Testis (tissue), 3 donors: ENCODE results near the gene LTBP1. TPM values are rescaled to one million over a fixed set of nuclear protein-coding genes. Genes with fewer than 3 reads are reported as not detected.

Source experiments
- DNase-seq: peaks from one replicate; pipeline ENCODE4 v3.0.0-alpha.2; 2019
- H3K27ac ChIP-seq, 2 donors: fragments of 200-600 bp; sonication (generic); one replicate each; pipeline ENCODE4 v1.5.1; 2019
- H3K27me3 ChIP-seq: fragments of 200-600 bp; sonication (generic); one replicate; pipeline ENCODE4 v1.5.1; 2019
- H3K36me3 ChIP-seq: fragments of 200-600 bp; sonication (generic); one replicate; pipeline ENCODE4 v1.5.1; 2017; ENCODE audit warnings: low read depth; ENCODE audit errors: missing control alignments
- H3K4me1 ChIP-seq: fragments of 200-600 bp; sonication (generic); one replicate; pipeline ENCODE4 v1.5.1; 2019
- H3K4me3 ChIP-seq, 2 donors: fragments of 200-600 bp; sonication (generic); one replicate each; pipeline ENCODE4 v1.5.1; 2017 to 2019
- H3K9me3 ChIP-seq: fragments of 200-600 bp; sonication (generic); one replicate; pipeline ENCODE4 v1.5.1; 2017
- CTCF ChIP-seq, 3 experiments: fragments of 450-650 bp in 2 of 3; fragments of 200-600 bp in 1 of 3; sonication (generic) in 1 of 3; IDR thresholded peaks; one replicate each; pipeline ENCODE4 v1.5.1; 2016 to 2019; ENCODE audit warnings: antibody characterized with exemption in 3 of 3, mild to moderate bottlenecking in 2 of 3, moderate library complexity in 1 of 3
- POLR2A ChIP-seq: fragments of 450-650 bp; IDR thresholded peaks from one replicate; pipeline ENCODE4 v1.6.1; 2017; ENCODE audit warnings: antibody characterized with exemption, mild to moderate bottlenecking, moderate library complexity
- WGBS, 2 donors: methylation state at CpG; one replicate each; pipeline ENCODE4 v1.1.5; 2018; 5-methylcytosine and 5-hydroxymethylcytosine counted together
- intact Hi-C: fragments of 100-400 bp; cut with DNase I; formaldehyde crosslinking; loops from one replicate; pipeline ENCODE4 v1.15.1; 2023; ENCODE audit warnings: low total_unique reads
- polyA plus RNA-seq: library from polyadenylated mRNA; stranded (reverse); fragments of 350-450 nt; fragmentation: Illumina TruSeq; extraction: RNeasy Lipid Tissue Mini Kit (QIAGEN cat#74804); gene quantifications from one replicate; pipeline ENCODE4 v1.2.3, GENCODE V29; 2014; ENCODE audit warnings: low read depth, low replicate concordance; ENCODE audit not compliant: insufficient read depth
- total RNA-seq, 2 donors: library from RNA; depleted of rRNA; stranded (reverse); fragments of >200 nt; gene quantifications; one replicate each; pipeline ENCODE4 v1.2.3, GENCODE V29; 2016

The LTBP1 gene
- total and polyA plus RNA-seq, 3 donors from 2014 or later: 39.6 to 51.5 (median 44.0) TPM

GRCh38 chr2:33342705-33343104 is 396.0 kb downstream of the LTBP1 start:
- 57 to 73% methylated on average over 4 of the region's 4 CpGs for WGBS, 2 donors
- no peaks in the 10 kb centered on the region for H3K36me3 ChIP-seq
- DNase-seq: no peak
- no peaks in the 10 kb centered on the region for H3K27me3 ChIP-seq
- TF ChIP-seq POLR2A (no peak), CTCF (IDR thresholded peaks at IDR 0.05) (no peak)
- no peak overlapping the region for H3K27ac ChIP-seq
- intact Hi-C loops: no loop called here
- no peaks in the 10 kb centered on the region for H3K4me1 ChIP-seq
- no peaks in the 10 kb centered on the region for H3K9me3 ChIP-seq
- H3K4me3 ChIP-seq: no peak overlapping the region

- Histone ChIP-seq H3K36me3 (no peaks in the 10 kb centered on the region), H3K4me1 (no peaks in the 10 kb centered on the region), H3K27me3 (no peaks in the 10 kb centered on the region), H3K9me3 (no peaks in the 10 kb centered on the region), H3K4me3 (no peak overlapping the region), H3K27ac (no peak overlapping the region)
- intact Hi-C loops: no loop called here
- TF ChIP-seq CTCF (IDR thresholded peaks at IDR 0.05) (no peak), POLR2A (no peak)
- 81 to 92% methylated on average over 3 of the region's 3 CpGs for WGBS, 2 donors
- DNase-seq: no peak
Measured at GRCh38 chr2:33343387-33343895, 396.7 kb downstream of the LTBP1 start.

- 83 to 84% methylated on average over 3 of the region's 3 CpGs for WGBS, 2 donors
- Histone ChIP-seq H3K9me3 (no peaks in the 10 kb centered on the region), H3K27me3 (no peaks in the 10 kb centered on the region), H3K36me3 (no peaks in the 10 kb centered on the region), H3K4me3 (no peak overlapping the region), H3K27ac (no peak overlapping the region), H3K4me1 (no peaks in the 10 kb centered on the region)
- DNase-seq: no peak
- intact Hi-C loops: no loop called here
- no peak for TF ChIP-seq CTCF (IDR thresholded peaks at IDR 0.05)
Measured at GRCh38 chr2:33344230-33344629, 397.5 kb downstream of the LTBP1 start.

- TF ChIP-seq POLR2A: no peak
- no peak for TF ChIP-seq CTCF (IDR thresholded peaks at IDR 0.05)
- DNase-seq: no peak
- Histone ChIP-seq H3K27ac (no peak overlapping the region), H3K4me1 (no peaks in the 10 kb centered on the region), H3K9me3 (no peaks in the 10 kb centered on the region), H3K36me3 (no peaks in the 10 kb centered on the region), H3K27me3 (no peaks in the 10 kb centered on the region), H3K4me3 (no peak overlapping the region)
- intact Hi-C loops: no loop called here
- 82 to 96% methylated on average over 3 of the region's 3 CpGs for WGBS, 2 donors
Measured at GRCh38 chr2:33347856-33348255, 401.1 kb downstream of the LTBP1 start.

- intact Hi-C loops: no loop called here
- no peaks in the 10 kb centered on the region for H3K9me3 ChIP-seq
- TF ChIP-seq POLR2A: no peak
- no peak for TF ChIP-seq CTCF (IDR thresholded peaks at IDR 0.05)
- H3K27ac ChIP-seq: no peak overlapping the region
- no peak overlapping the region for H3K4me3 ChIP-seq
- DNase-seq: no peak
- H3K4me1 ChIP-seq: no peaks in the 10 kb centered on the region
- no peaks in the 10 kb centered on the region for H3K27me3 ChIP-seq
- H3K36me3 ChIP-seq: no peaks in the 10 kb centered on the region
Measured at GRCh38 chr2:33350632-33351031, 403.9 kb downstream of the LTBP1 start.
